DOHH2 (cell line): Measurements from ENCODE around the gene ARCN1.

Experiments
- CTCF ChIP-seq: fragments of 200-600 bp; sonication (generic); IDR thresholded peaks from one replicate; pipeline ENCODE4 v1.5.1; 2014; ENCODE audit warnings: antibody characterized with exemption, mild to moderate bottlenecking, low read depth, low read length; ENCODE audit not compliant: poor library complexity, severe bottlenecking
- EZH2phosphoT487 ChIP-seq: fragments of 200-600 bp; sonication (generic); IDR thresholded peaks from 2 replicates; pipeline ENCODE4 v1.6.1; 2017; ENCODE audit warnings: borderline replicate concordance, mild to moderate bottlenecking, antibody characterized with exemption, low read length, moderate library complexity, mixed read lengths

- TF ChIP-seq CTCF = no peak
- no peak for TF ChIP-seq EZH2phosphoT487
These were observed 43.2 kb downstream of the ARCN1 start for GRCh38 chr11:118615282-118615975.
